Liver (tissue), 3 donors: ENCODE measurements around the gene LNX1.

Experiments
- GABPA ChIP-seq, 2 donors: IDR thresholded peaks in 1 of 2; conservative IDR thresholded peaks in 1 of 2; 2 replicates each; pipeline ENCODE4 v1.6.1; 2016; ENCODE audit warnings: antibody characterized with exemption in 2 of 2, mild to moderate bottlenecking in 1 of 2, moderate library complexity in 1 of 2
- RAD21 ChIP-seq, 2 donors: IDR thresholded peaks; 2 replicates each; pipeline ENCODE4 v1.6.1; 2016; ENCODE audit warnings: antibody characterized with exemption in 2 of 2, mild to moderate bottlenecking in 2 of 2
- REST ChIP-seq: IDR thresholded peaks from 2 replicates; pipeline ENCODE4 v1.6.1; 2016; ENCODE audit warnings: antibody characterized with exemption, mild to moderate bottlenecking
- TAF1 ChIP-seq: conservative IDR thresholded peaks from 2 replicates; pipeline ENCODE4 v1.6.1; 2016; ENCODE audit warnings: antibody characterized with exemption, mild to moderate bottlenecking
- YY1 ChIP-seq: IDR thresholded peaks from 2 replicates; pipeline ENCODE4 v1.6.1; 2016; ENCODE audit warnings: antibody characterized with exemption, mild to moderate bottlenecking
- TF ChIP-seq, protein P1 (sequence below): IDR thresholded peaks from 2 replicates; pipeline ENCODE4 v1.6.1; 2016; ENCODE audit warnings: antibody characterized with exemption
- TF ChIP-seq, protein P2 (sequence below): fragments of 150-350 bp; IDR thresholded peaks from 2 replicates; pipeline ENCODE4 v1.5.1; 2017; ENCODE audit warnings: improper control_type of control experiment, low read depth, low read length; ENCODE audit not compliant: missing input control
- donor health status: healthy.
- donor health status: healthy.

DNA sequence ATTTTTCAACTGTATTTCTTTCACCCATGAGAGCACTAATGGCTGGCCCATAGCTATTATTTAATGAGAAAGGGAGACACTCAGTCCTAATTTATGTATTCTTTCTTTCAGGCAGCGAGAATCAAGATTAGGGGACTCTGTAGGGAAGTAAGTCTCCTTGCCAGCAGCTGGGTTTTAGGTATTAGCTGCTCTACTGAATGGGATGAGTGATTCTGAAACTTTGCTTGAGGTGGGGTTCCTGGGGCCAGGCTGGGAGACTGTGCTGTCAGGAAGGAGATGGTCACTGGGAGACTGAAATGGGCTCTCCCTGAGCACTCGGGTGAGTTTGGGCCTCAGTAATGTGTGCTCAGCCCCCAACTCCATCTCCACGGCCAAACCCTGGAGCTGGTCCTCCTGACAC, 78.7 kb downstream of the LNX1 start:
- TF ChIP-seq, protein P1, sequence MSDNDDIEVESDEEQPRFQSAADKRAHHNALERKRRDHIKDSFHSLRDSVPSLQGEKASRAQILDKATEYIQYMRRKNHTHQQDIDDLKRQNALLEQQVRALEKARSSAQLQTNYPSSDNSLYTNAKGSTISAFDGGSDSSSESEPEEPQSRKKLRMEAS = no peak
- TF ChIP-seq, protein P2, sequence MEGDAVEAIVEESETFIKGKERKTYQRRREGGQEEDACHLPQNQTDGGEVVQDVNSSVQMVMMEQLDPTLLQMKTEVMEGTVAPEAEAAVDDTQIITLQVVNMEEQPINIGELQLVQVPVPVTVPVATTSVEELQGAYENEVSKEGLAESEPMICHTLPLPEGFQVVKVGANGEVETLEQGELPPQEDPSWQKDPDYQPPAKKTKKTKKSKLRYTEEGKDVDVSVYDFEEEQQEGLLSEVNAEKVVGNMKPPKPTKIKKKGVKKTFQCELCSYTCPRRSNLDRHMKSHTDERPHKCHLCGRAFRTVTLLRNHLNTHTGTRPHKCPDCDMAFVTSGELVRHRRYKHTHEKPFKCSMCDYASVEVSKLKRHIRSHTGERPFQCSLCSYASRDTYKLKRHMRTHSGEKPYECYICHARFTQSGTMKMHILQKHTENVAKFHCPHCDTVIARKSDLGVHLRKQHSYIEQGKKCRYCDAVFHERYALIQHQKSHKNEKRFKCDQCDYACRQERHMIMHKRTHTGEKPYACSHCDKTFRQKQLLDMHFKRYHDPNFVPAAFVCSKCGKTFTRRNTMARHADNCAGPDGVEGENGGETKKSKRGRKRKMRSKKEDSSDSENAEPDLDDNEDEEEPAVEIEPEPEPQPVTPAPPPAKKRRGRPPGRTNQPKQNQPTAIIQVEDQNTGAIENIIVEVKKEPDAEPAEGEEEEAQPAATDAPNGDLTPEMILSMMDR = no peak
- no peak for TF ChIP-seq TAF1
- TF ChIP-seq GABPA (IDR thresholded peaks at IDR 0.05 in 1 of 2, conservative IDR thresholded peaks at IDR 0.05 in 1 of 2) = no peak
- no peak for TF ChIP-seq RAD21 (IDR thresholded peaks at IDR 0.05)
- no peak for TF ChIP-seq YY1
- no peak for TF ChIP-seq REST
